ENCODE data around the gene CRYBA2.

The CRYBA2 gene

DNA sequence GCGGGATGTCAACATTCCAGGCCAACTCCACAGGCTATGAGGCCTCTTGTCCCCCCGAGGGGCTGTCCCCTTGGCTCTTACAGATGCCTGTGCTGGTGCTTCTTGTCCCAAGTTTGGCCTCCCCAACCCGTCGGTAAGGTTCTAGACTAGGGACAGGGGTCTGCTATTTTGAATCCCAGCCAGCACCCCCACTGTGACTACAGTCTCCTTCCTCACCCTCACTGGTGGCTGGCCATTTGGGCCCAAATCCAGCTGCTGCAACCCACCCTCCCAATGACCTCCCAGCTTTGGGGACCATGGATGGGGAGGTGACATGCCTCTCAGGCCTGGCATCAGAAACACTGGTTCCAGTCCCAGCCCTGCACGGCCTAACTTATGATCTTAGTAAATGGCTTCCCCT, 29.4 kb upstream of the CRYBA2 start:
- no peak for DNase-seq

DNA sequence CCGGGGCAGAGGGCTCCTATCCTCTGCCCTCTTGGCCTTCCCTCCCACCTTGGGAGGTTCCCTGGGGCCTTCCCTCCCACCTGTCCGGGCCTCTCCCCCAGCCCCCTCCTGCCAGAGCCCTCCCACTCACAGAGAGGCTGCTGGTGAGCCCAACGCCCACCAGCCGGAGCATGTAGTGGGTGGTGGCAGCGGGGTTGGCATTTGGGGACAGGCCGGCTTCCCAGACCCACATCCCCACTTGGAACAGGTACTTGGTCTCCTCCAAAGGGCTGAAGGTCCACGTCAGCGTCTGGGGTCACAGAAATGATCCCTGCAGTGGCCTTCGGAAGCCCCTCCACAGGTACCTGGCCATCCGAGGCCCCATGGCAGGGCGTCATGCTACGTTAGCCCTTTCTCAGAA, 28.8 kb upstream of the CRYBA2 start:
- no peak for DNase-seq

GRCh38 chr2:219021591-219021990, 28.4 kb upstream of the CRYBA2 start:
- DNase-seq = no peak

GRCh38 chr2:219020604-219021365, 27.6 kb upstream of the CRYBA2 start:
- DNase-seq = no peak

DNA sequence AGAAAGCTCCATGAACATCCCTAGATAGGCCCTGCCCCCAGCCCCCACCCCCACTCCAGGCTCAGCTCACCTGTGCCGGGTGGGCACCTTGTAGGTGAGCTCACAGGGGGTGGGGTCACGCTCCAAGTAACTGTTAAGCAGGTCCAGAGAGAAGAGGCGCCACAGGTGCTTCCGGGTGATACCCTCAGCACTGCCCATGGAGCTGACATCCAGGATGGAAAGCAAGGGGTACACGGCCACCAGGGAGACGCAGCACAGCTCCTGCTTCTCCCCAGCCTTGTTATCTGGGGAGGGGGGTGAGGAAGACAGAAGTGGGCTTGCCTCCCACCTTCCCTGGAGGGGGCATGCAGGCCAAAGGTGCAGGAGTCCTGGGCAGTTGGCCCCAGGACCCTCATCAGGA, 26.2 kb upstream of the CRYBA2 start:
- DNase-seq = no peak

GRCh38 chr2:219018726-219019125, 25.5 kb upstream of the CRYBA2 start:
- no peak for DNase-seq

DNA sequence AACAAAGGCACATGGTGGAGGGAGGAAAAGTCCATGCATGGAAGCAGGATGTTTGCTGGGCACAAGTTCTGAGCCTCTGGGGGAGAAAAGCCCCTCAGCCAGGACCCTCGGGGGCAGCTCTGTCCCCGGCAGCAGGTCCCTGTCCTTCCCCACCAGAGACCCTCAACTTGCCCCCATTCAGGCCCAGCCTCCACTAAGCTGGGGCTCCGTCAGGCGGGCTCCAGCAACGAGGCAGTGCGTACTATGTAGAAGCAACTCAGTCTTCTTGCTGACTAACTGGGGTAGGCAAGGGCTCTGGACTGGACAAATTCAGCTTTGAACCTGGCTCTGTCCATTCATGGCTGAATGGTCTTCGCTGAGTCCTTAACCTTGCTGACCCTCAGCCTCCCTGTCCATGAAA, 25.1 kb upstream of the CRYBA2 start:
- no peak for DNase-seq

DNA sequence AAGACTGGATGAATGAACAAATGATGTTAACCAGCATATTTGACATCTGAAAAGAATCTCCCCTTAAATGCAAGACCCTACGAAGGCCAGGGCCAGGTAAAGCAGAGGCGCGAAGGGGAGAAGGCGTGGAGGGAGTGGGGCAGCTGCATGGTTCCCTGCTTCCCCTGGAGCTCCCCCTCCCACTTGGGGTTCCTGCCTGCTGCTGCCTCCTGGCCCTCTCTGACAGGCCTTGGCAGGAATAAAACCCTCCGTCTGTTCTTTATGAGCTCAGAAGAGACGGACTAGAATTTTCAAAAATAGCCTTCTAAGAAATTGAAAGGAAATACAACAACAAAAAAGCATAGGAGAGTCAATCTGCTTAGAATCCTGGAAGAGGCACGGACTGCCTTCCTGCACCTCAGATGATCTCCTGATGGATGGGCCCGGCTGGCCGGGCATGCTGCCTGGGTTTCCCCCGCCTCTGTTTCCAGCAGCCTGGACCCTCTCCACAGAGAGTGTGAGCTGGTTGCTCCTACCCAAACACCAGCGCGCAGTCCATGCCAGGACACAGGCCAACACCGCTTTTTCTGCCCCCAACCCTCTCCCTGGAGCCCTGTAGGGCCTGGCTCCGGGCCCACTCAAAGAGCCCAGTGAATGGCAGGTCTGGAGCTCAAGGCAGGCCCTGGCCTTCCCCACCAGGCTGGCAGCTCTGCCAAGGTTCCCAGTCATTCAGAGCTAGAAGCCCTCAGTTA, 24.1 kb upstream of the CRYBA2 start:
- DNase-seq = no peak

DNA sequence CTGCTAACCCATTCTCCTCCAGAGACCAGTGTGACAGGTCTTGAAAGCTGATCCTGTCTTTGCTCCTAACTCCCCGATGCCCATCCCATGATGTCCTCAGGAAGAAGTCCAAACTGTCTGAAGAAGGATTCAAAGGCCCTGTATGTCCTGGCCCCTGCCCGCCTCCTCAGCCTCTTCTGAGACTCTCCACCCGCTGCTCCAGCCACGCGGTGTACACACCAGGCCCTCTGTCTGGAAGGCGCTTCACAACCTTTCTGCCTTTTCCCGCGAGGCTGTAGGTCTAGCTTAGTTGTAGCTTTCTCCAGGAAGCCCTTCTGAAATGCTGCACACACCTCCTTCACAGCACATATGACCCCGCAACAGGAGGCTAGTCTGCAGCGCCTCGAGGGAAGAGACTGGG, 23.5 kb upstream of the CRYBA2 start:
- no peak for DNase-seq

GRCh38 chr2:219010873-219011272, 17.7 kb upstream of the CRYBA2 start:
- no peak for DNase-seq

- no peak for DNase-seq
Measured at GRCh38 chr2:219010162-219010756, 17.0 kb upstream of the CRYBA2 start.

DNA sequence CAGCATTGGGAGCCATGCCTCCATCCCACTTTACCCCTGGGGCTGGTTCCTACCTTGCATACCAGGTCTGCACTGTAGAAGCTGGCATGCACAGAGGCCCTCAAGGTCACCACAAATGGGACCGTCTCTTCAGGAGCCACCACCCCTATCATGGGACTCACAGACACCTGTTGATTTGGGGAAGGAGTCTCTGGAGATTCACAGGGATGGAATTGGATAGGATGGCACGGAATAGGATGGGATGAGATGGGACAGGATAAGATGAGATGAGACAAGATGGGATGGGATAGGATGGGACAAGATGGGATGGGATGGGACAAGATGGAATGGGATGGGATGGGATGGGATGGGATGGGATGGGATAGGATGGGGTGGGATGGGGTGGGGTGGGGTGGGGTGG, 16.1 kb upstream of the CRYBA2 start:
- no peak for DNase-seq

GRCh38 chr2:219003979-219004378, 10.8 kb upstream of the CRYBA2 start:
- DNase-seq = no peak

DNA sequence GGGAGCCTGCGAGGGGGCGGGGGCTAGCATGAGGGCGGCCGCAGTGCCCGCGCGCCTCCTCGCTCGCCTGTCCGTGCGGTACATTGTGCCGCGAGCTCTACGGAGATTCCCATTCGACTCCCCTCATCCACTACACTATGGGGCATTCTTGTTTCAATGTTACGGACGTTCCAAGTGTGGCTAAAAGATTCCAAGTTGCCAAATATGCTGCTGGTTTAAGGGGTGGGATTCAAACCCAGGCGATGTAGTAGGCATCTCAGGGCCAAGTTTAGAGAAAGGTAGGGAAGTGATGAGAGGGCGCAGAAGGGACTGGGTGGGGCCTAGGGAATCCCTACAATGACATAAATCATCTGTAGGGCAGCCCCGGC, 10.0 kb upstream of the CRYBA2 start:
- no peak for DNase-seq

- peak in 1 of 2 experiments; percentile 28 for DNase-seq
Measured at GRCh38 chr2:219002395-219003266, 9.4 kb upstream of the CRYBA2 start.

DNA sequence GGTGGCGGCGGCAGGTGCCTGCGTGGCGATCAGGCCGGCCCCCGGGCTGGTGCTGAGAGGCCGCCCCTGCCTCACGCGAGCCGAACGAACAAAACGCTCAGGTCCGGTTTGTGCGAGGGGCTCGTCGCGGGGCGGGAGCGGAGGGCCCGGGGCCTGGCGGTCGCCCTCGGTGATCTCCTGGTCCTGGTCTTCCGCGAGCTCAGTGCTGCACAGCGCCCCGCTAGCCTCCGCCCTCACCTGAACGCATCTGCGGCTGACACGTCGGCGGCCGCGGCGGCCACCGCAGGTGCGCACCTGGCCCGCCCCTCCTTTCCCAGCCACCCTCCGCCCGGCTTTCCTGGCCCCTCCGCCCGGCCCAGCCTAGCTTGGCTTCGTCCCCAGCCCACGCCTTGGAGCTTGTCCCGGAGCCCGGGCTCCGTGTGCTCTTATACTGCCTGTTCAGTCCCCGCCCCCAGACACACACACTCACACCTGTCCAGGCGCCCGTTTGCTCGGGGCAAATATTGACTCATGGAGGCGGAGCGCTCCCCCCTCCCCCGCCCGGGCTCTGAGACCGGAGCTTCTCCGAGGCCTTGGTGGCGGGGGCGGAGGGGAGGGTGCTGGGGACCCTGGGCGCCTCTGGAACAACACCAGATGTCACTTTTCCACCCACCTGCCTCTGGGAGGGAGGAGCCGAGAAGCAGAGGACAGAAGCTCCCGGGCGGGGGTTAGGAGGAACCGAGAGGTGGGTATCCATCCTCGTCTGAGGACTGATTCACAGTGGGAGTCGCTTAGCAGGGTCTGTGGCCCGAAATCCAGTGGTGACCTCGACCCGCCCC, 8.6 kb upstream of the CRYBA2 start:
- peak; percentile 53 to 56 for DNase-seq

DNA sequence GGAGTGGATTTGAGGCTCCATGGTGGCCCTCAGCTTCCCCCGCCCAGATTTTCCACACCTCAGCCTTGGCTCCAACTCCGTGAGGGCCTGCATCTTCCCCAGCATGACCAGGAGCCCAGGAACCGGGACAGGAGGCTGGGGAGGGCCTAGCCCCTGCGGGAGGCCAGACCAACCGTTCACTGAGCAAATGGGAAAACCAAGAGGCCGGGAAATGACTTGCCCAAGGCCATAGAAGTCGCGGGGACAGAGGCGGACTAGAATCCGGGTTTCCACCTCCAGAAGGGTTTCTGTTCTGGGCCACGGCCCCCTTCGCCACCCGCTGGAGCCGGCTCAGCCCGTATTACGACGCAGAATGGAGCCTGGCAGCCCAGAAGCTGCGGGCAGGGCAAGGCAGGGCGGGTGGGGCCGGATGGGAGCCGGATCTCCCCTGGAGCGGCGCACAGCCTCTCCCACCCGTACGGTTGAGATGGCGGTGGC, 7.9 kb upstream of the CRYBA2 start:
- DNase-seq = no peak

GRCh38 chr2:219000569-219000960, 7.3 kb upstream of the CRYBA2 start:
- no peak for DNase-seq

- no peak for DNase-seq
Measured at GRCh38 chr2:218999881-219000568, 6.8 kb upstream of the CRYBA2 start.

DNA sequence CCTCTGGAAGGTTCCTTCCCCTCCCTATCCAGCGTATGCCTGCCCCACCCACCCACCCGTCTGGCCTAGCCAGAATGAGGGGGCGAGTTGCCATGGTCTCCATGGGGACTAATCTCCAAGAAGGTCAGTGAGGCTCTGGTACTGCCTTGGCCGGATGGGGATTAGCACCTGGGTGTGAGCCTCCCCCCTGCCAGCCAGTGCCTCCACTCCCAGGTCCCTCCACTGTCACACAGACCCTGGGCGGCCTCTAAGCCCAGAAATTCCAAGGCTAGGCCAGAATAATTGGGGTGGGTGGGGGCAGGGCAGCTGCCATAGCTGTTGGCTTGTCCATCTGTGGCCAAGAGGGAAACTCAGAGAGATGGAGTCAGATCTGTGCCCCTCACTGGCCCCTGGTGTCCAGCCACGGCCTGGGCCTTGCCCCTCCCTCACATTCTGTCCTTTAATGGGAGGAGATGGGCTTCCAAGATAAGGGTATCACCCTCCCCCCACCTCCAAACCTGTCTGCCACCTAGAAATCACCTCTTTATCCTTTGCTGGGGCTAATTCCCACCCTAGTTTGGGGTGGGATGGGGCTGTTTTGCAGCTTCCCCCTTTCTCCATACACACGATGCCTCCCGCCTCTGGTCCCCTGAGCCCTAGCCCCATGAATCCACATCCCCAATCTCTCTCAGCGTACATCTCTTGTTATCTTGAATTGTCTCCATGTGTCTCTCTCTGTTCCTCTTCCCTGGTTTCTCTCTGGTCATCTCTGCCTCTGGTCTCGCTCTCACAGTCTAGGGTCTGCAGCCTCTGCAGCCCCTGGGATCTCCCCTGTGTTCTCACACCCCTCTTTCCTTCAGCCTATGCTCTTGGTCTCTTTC, 6.0 kb upstream of the CRYBA2 start:
- no peak for DNase-seq

All from activated CD4-positive, alpha-beta T cell treated with anti-CD3 and anti-CD28 coated beads, Interleukin-2, amount 50 U/mL, for 4 hours (primary cell).